HEK293T (cell line): ENCODE results near the gene NECAB3.

Source experiments
- CTCF ChIA-PET: fragments of 350-600 bp; formaldehyde crosslinking; extraction: SDS; loops from one replicate; lab custom pipeline; 2021; ENCODE audit warnings: antibody characterized with exemption, inconsistent platforms; lab: Yijun Ruan, JAX
- POLR2A ChIA-PET: fragments of 350-600 bp; formaldehyde crosslinking; extraction: SDS; loops from one replicate; lab custom pipeline; 2020; ENCODE audit warnings: antibody characterized with exemption, inconsistent platforms; lab: Yijun Ruan, JAX
- DNase-seq: peaks from one replicate; pipeline ENCODE4 v3.0.0; 2012; ENCODE audit warnings: mixed read lengths; ENCODE audit errors: extremely low spot score
- ARNT ChIP-seq: fragments of 450-650 bp; IDR thresholded peaks from 2 replicates; pipeline ENCODE4 v1.6.1; 2017; ENCODE audit warnings: mild to moderate bottlenecking
- BHLHE40 ChIP-seq: fragments of 450-650 bp; IDR thresholded peaks from 2 replicates; pipeline ENCODE4 v1.6.1; 2016; ENCODE audit warnings: mild to moderate bottlenecking, moderate library complexity, borderline replicate concordance
- CTBP1 ChIP-seq: fragments of 450-650 bp; IDR thresholded peaks from 2 replicates; pipeline ENCODE4 v1.6.1; 2016; ENCODE audit warnings: borderline replicate concordance
- ELF4 ChIP-seq: fragments of 450-650 bp; IDR thresholded peaks from 2 replicates; pipeline ENCODE4 v1.6.1; 2017; ENCODE audit warnings: antibody characterized with exemption
- FOXA1 ChIP-seq: fragments of 450-650 bp; IDR thresholded peaks from 2 replicates; pipeline ENCODE4 v1.6.1; 2016; ENCODE audit warnings: mild to moderate bottlenecking
- FOXK2 ChIP-seq: fragments of 450-650 bp; IDR thresholded peaks from 2 replicates; pipeline ENCODE4 v1.6.1; 2016; ENCODE audit warnings: mild to moderate bottlenecking
- FOXM1 ChIP-seq: fragments of 450-650 bp; IDR thresholded peaks from 2 replicates; pipeline ENCODE4 v1.6.1; 2017; ENCODE audit warnings: mild to moderate bottlenecking, borderline replicate concordance
- HDGF ChIP-seq: fragments of 450-650 bp; IDR thresholded peaks from 2 replicates; pipeline ENCODE4 v1.6.1; 2017; ENCODE audit warnings: antibody characterized with exemption, borderline replicate concordance
- L3MBTL2 ChIP-seq: fragments of 450-650 bp; conservative IDR thresholded peaks from 2 replicates; pipeline ENCODE4 v1.6.1; 2016; ENCODE audit warnings: mild to moderate bottlenecking
- LEF1 ChIP-seq: fragments of 450-650 bp; IDR thresholded peaks from 2 replicates; pipeline ENCODE4 v1.6.1; 2017; ENCODE audit warnings: mild to moderate bottlenecking, borderline replicate concordance
- NFRKB ChIP-seq: fragments of 450-650 bp; IDR thresholded peaks from 2 replicates; pipeline ENCODE4 v1.6.1; 2016; ENCODE audit warnings: mild to moderate bottlenecking, moderate library complexity
- PKNOX1 ChIP-seq: fragments of 450-650 bp; IDR thresholded peaks from 2 replicates; pipeline ENCODE4 v1.6.1; 2016
- SP1 ChIP-seq: fragments of 450-650 bp; IDR thresholded peaks from 2 replicates; pipeline ENCODE4 v1.6.1; 2017
- SUZ12 ChIP-seq: fragments of 450-650 bp; IDR thresholded peaks from 2 replicates; pipeline ENCODE4 v1.6.1; 2016; ENCODE audit warnings: mild to moderate bottlenecking
- TARDBP ChIP-seq: fragments of 450-650 bp; IDR thresholded peaks from 2 replicates; pipeline ENCODE4 v1.6.1; 2016
- ZNF384 ChIP-seq: fragments of 450-650 bp; IDR thresholded peaks from 2 replicates; pipeline ENCODE4 v1.6.1; 2016

NECAB3 gene

GRCh38 chr20:33697129-33697528 lies 22.9 kb upstream of the NECAB3 start:
- ChIA-PET POLR2A (no interaction called here), CTCF (no interaction called here)
- no peak for TF ChIP-seq ELF4
- TF ChIP-seq BHLHE40: no peak
- TF ChIP-seq ARNT: no peak
- TF ChIP-seq SUZ12: no peak
- TF ChIP-seq FOXK2: no peak
- no peak for TF ChIP-seq ZNF384
- TF ChIP-seq TARDBP: no peak
- TF ChIP-seq PKNOX1: no peak
- no peak for TF ChIP-seq SP1
- no peak for TF ChIP-seq NFRKB
- no peak for TF ChIP-seq CTBP1
- TF ChIP-seq HDGF: no peak
- TF ChIP-seq FOXM1: no peak
- no peak for TF ChIP-seq LEF1
- no peak for TF ChIP-seq L3MBTL2
- no peak for TF ChIP-seq FOXA1
- DNase-seq: no peak

GRCh38 chr20:33696448-33696847 lies 22.2 kb upstream of the NECAB3 start:
- no peak for DNase-seq
- ChIA-PET POLR2A (no interaction called here), CTCF (no interaction called here)
- TF ChIP-seq SP1 (no peak), CTBP1 (no peak), L3MBTL2 (no peak), FOXA1 (no peak), TARDBP (no peak), SUZ12 (no peak), BHLHE40 (no peak), HDGF (no peak), PKNOX1 (no peak), FOXK2 (no peak), ELF4 (no peak)

GRCh38 chr20:33694639-33695012 lies 20.4 kb upstream of the NECAB3 start:
- ChIA-PET POLR2A (interaction anchor here (1.0 to 1.6 kb wide), 3 partner anchors 9 to 25 kb away, joined by 3 to 7 read pairs (median 4); partner anchors contain the start of gene PXMP4), CTCF (interaction anchor here (0.8 kb wide), 1 partner anchor 9 kb away, joined by 3 read pairs; no protein-coding TSS in a partner anchor)
- TF ChIP-seq PKNOX1 (no peak), L3MBTL2 (no peak), TARDBP (no peak), LEF1 (no peak), ZNF384 (no peak), BHLHE40 (no peak), NFRKB (no peak), CTBP1 (no peak), SUZ12 (no peak), SP1 (no peak), FOXM1 (no peak), HDGF (no peak), FOXA1 (no peak), ELF4 (no peak), ARNT (no peak)
- no peak for DNase-seq

- no peak for DNase-seq
- ChIA-PET CTCF (interaction anchor here (0.8 to 1.1 kb wide), 2 partner anchors 10 to 27 kb away, joined by 3 read pairs; no protein-coding TSS in a partner anchor), POLR2A (interaction anchor here (1.0 to 1.6 kb wide), 3 partner anchors 9 to 26 kb away, joined by 3 to 7 read pairs (median 4); partner anchors contain the start of gene PXMP4)
- TF ChIP-seq PKNOX1 (no peak), TARDBP (no peak), CTBP1 (no peak), SUZ12 (no peak), ELF4 (no peak), BHLHE40 (no peak), NFRKB (no peak), FOXK2 (no peak), ARNT (no peak), FOXA1 (no peak), LEF1 (no peak), ZNF384 (no peak), SP1 (no peak), FOXM1 (no peak), L3MBTL2 (no peak), HDGF (no peak)
Observed at GRCh38 chr20:33693741-33694638, 19.8 kb upstream of the NECAB3 start.
